ENCODE results near the gene ARHGAP24. TPM values are rescaled to one million over a fixed set of nuclear protein-coding genes. Genes with fewer than 3 reads are reported as not detected.

ARHGAP24 gene
- polyA plus RNA-seq, 4 donors, result 34.3 to 123 (median 108) TPM

DNA sequence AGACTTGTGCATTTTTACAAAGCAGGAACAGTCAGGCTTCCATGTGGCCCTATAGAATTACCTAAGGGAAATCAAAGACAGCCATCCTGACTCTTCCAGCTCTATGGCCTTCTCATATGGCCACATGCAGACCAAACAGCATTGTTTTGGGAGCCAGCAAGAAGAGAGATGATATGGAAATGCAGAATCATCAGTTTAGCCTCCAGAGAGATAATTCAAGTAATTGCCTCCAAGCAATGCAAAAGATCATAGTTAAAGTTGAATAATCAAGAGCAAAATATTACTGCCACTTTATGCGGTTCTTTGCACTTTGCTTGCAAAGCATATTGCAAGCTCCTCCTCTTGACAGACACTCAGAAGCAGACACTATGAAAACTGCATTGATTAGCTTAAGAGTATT is 207.4 kb downstream of the ARHGAP24 start:
- DNase-seq (ENCODE audit: low read depth in 4 of 4, low spot score in 3 of 4), result no peak

DNA sequence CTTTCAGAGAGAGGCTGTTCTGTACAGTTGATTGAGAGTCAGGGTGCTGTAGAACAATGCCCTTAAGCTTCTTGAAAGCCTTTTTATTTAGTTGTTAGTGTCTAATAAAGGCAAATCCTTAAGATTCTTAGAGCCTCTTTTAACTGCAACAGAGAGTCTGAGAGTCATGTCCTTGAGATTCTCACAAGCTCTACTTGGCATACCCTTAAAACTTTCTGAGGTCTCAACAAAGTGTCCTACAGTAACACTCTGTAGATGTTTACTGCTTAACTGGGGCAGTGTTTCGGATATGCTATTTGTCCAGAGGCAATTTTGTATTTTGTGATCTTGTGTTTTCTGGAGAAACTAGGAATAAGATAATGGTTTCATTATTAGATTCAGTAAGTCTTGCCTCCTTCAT is 209.7 kb downstream of the ARHGAP24 start:
- DNase-seq (ENCODE audit: low read depth in 4 of 4, low spot score in 3 of 4), result no peak

DNA sequence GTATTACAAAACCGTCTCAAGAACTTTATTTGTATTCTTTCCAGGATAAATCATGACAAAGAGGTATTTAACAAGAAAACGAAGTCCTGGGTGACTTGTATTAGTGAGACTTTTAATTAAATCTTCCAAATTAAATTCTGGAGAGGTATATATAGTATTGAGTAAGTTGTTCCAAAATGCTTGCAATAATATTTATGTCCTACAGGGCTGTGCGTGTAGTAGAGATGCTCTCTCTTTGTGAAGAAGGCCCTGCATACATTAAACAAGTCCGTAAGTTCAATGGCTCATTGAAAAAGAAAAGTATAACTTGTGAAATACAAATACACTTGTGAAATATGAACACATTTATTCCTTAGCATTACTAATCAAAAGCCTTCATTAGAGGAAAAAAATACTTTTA is 211.4 kb downstream of the ARHGAP24 start:
- DNase-seq (ENCODE audit: low read depth in 4 of 4, low spot score in 3 of 4), result no peak

DNA sequence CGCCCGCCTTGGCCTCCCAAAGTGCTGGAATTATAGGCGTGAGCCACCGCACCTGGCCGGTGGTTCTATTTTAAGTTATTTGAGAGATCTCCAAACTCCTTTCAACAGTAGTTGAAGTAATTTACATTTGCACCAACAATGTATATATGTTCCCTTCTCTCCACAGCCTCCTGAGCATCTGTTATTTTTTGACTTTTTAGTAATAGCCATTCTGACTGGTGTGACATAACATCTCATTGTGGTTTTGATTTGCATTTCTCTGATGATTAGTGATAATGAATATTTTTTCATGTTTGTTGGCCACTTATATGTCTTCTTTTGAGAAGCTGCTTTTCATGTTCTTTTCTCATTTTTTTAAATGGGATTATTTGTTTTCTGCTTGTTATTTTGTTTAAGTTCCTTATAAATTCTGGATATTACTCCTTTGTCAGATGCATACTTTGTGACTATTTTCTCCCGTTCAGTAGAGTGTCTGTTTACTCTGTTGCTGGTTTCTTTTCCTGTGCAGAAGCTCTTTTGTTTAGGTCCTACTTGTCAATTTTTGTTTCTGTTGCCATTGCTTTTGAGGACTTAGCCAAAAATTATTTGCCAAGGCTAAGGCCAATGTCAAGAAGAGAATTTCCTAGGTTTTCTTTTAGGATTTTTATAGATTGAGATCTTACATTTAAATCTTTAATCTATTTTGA is 213.2 kb downstream of the ARHGAP24 start:
- no peak for DNase-seq (ENCODE audit: low read depth in 4 of 4, low spot score in 3 of 4)

DNA sequence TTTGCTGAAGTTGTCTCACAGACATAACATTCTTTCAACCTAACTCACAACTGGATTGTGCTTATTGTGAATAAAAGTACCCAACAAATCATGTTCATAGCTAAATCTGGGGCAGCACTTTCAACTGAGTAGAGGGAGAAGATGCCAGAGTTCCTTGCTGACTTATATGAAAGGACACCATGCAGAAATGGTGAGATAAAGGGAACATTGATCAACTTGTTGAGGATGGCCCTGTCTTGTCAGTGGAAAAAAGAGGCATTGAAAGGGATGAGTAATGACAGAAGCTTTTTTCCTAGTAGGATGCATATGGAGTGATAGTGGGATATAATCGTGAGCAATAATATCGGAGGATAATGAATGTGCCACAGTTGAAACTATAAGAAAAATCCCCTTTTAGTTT is 221.7 kb downstream of the ARHGAP24 start:
- DNase-seq (ENCODE audit: low read depth in 4 of 4, low spot score in 3 of 4), result no peak

DNA sequence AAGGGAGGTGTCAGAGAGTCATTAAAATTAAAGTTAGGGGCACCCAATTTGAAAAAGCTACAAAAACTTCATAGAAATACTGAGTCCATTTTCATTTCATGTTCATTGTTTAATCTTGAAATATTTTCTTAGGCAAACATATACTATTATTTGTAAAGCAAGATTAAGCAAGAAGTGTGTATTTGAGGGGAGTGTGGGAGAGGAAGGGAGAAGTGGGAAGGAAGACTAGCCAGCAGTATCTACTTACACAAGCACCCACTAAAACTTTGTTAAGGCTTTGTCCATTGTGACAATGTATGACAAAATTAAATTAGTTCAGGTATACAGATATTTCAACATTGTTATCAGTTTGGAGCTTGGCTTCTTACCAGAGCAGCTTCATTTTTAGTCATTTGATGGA is 222.9 kb downstream of the ARHGAP24 start:
- DNase-seq (ENCODE audit: low read depth in 4 of 4, low spot score in 3 of 4), result no peak

DNA sequence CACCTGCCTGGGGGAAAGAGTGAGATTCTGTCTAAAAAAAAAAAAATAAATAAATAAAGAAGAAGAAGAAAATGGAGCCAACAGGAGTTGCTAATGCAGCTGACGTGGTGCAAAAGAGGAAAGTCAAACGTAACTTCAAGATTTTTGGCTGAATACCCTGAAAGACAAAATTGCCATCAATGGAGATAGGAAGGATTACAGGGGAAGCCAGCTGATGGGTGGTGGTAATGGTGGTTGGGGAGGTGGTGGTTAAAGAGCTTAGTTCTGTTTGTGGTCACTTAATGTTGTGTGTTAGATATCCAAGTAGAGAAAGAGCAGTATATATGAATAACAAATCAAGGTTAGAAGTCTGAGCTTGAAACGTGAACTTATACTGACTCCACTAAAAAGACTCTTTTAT is 225.4 kb downstream of the ARHGAP24 start:
- no peak for DNase-seq (ENCODE audit: low read depth in 4 of 4, low spot score in 3 of 4)

DNA sequence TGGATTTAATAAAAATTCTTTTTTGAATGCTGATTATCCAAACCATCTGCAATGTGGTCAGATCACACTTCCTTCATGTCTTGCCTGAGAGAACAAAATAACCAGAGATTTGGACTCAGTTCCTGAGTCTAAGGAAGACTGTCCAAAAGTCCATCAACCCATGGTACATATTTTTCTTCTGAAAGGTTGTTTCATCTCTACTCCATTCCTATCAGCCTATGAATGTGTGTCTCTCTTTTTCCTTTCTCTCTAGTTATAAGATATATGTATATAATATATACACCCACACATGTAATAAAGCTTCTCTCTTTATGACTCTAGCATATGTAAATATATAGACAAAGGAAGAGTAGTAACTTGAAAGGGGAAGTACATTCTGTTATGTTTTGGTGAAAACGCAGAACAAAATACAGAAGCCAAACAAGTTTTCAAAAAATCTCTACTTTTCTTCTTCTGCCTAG is 226.9 kb downstream of the ARHGAP24 start:
- no peak for DNase-seq (ENCODE audit: low read depth in 4 of 4, low spot score in 3 of 4)

DNA sequence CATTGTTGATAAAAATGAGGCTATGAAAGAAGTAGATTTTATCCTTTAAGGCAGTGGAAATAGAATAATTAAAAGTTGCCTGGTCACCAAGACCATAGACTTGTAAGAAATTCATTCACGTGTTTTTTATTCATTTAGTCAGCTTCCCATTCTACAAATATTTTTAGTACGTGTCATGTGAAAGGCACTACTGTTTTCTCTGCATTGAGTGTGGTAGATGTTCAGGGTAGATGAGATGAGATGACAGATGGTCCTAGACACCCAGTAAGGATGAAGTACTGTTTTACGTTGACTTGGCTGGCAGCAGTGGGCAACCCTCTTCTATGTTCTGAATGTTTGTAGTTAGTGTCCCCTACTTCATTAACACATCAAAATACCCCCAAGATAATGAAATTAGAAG is 228.1 kb downstream of the ARHGAP24 start:
- DNase-seq (ENCODE audit: low read depth in 4 of 4, low spot score in 3 of 4), result no peak

DNA sequence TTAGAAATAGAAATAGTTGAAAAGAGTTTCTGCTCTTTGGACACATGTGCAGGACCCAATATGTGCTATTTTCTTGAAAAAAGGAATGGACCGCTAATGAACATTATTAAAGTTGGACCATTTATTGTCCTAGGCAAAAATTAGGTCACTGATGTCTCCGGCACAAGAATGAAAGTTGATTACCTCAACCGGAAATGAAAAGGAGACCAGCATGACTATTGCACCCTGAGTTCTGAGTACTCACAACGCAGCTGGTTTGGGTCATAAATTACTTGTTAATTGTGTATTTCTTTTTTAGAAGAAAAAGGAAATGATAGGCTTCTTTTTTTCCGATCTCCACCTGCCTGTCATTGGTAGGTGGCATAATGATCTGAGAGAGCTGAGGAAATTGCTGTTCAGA is 232.7 kb downstream of the ARHGAP24 start:
- DNase-seq (ENCODE audit: low read depth in 4 of 4, low spot score in 3 of 4), result no peak

DNA sequence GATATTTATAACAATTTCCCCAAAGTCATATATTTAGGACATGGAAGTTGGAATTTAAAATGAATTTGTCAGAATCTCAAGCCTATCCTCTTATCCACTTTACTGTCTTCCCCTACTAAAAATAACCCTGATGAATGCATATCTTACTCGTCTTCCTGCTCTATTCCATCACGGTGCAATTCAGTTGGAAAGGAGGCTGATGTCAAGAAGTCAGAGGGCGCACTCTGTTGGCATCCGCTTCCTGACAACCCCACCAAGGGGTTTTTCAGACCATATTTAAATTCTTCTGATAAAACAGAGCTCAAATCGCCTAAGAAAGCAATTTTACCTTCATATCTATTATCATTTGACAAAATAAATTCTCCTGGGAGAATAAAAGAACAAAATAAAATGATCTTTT is 233.5 kb downstream of the ARHGAP24 start:
- DNase-seq (ENCODE audit: low read depth in 4 of 4, low spot score in 3 of 4), result no peak

DNA sequence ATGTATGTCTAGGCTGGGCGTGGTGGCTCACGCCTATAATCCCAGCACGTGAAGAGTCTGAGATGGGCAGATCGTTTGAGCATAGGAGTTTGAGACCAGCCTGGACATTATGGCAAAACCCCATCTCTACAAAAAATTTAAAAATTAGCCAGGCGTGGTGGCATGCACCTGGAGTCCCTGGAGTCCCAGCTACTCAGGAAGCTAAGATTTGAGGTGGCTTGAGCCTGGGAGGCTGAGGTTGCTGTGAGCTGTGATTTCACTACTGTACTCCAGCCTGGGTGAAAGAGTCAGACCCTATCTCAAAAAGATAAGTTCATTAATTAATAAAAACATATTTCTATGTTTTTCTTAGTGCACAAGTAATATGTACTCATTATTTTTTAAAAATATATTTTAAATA is 238.1 kb downstream of the ARHGAP24 start:
- no peak for DNase-seq (ENCODE audit: low read depth in 4 of 4, low spot score in 3 of 4)

DNA sequence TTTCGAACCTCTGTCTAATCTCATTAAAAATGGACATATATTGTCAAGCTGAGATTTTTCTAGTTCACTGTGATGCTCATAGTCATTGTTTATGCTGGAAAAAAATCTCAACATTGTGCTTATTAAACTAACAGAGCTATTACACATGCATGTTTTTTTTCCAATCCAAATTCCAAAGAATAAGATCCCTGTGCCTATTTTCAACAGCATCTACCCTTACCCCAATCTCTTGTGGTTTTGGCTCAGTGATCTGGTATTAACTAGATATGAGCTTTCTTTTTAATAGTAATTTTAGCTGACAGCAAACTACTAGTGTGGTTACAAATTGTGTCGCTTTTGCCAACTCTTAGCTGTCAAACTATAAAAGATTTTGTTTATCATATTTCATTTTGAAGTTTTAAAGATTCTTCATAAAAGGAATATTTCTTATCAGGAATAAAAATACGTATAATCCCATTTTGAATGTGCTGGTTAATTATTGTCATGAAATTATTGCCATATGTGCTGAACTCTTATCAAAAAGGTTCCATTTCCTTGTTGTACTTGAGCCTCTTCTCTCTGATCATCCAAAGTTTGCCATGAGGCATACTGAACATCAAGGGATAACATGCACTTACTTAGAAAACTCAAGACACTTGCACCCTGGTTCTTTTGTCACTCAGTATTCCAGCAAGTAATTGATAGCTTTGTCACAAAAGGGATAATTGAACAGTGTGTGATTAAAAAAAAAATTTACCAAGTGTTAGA is 241.2 kb downstream of the ARHGAP24 start:
- DNase-seq (ENCODE audit: low read depth in 4 of 4, low spot score in 3 of 4), result no peak

DNA sequence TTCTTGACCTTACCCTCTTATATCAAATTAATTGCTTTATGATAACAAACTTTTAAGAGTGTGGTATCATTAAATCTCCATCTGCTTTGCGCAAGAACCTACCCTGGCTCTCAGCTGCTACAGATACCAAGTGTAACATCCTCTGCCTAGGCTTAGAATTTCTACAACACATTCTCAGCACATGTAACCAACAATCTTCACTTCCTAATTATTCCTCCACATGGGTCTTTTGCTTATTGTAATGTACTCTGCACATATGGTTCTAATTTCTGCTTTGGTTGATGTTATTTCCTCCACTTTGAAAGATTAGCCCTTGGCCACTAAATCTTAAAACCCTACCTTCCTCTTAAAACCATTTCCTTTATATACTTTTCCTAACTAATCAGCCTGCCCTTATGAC is 242.4 kb downstream of the ARHGAP24 start:
- DNase-seq (ENCODE audit: low read depth in 4 of 4, low spot score in 3 of 4), result no peak

DNA sequence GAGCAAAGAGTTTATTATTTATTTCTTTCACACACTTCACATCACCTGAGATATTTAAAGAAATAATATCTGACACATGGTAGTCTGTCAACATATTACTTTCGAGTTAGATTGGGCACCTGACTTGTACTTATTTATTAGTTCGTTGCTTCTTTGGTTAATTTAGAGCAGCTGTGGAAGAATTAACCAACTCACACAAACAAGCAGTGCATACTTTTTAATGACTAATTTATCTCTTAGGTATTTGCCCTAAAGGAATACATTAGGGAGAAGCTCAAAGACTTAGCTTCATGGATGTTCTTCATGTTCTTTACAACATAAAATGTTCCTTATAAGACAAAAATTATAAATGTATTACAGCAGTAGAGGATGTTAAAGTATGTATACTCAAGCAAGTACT is 242.9 kb downstream of the ARHGAP24 start:
- DNase-seq (ENCODE audit: low read depth in 4 of 4, low spot score in 3 of 4), result no peak

DNA sequence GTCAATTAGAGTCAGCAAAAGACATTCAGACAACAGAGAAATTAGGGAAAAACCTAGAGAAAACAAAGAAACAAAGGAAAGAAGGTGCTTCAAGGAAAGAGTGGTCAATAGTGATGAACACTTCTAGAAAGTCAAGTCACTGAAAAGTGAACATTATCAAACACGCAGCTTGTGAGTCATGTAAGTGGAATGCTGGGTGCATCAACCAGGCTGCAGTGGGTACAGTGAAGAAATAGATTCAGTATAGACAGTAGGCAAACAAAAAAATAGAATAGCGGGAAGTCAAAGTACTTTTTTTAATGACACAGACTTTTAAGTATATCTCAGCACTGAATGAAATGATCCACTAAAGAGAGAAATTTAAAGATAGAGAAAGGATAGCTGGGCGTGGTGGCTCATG is 245.8 kb downstream of the ARHGAP24 start:
- no peak for DNase-seq (ENCODE audit: low read depth in 4 of 4, low spot score in 3 of 4)

DNA sequence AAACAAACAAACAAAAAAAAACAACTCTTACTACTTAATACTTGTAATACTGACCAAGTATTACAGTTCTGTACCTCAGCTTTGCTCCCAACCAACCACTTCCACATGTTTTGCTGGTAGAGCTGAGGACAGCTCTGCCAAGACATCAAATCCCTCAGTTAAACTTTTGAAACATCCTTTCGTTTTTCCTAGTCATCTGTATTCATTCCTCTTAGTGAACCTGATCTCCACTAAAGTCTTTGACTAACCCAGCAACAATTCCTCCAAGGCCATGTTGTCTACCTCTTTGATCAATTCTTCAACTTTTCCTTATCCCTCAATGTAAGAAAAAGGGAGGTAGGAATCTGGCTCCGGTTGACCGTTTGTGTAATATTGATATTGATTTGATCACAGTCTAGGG is 247.5 kb downstream of the ARHGAP24 start:
- no peak for DNase-seq (ENCODE audit: low read depth in 4 of 4, low spot score in 3 of 4)

DNA sequence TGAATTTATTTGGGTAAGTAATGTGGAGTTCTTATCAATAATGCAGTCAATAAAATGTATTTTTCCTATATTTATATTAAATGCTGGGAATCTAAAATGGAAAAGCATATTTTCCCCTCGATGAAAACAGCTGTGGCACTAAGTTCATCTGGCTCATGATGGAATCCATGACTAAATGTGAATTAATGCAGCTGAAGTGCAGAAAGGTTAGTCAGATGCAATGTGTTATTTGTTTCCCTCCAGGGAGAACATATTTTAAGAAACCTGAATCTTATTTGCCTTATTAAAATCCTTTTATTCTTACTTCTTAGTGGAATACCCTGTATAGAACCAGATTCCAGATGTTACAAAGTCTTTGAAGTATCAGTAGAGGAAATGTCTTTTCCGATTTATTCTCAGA is 247.9 kb downstream of the ARHGAP24 start:
- DNase-seq (ENCODE audit: low read depth in 4 of 4, low spot score in 3 of 4), result no peak

DNA sequence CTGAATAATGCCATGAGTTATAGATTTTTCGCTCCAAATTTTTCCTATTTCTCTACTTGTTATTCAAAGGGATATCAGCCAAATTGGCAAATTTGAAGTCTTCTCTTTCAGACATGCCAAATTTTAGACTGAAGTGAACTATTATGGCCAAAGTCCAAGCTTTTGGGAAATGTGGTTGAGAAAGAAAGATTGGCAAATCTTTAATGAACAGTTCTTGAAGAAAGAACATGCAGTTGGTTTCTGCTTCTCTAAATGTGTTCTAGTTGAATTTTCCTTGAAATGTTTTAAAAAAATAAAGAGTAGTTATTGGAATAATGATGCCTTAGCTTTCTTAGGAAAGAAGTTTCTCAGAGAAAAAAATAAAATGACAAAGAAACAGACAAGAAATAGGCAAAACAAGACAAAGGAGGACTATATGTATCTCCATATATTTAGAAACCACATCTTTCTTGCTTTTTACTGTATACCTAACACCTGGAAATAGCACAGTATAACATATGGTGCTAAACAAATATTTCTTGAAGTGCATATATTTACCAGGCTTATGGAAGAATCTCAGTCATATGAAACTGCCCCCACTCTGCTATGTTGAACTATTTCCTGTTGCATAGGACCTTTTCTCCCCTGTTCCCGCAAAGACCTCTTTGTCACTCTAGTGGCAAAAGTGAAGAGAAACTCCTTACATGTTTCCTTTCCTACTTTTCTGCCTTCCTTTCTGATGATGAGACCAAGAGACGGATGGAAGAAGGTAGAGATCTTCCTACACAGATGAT is 250.0 kb downstream of the ARHGAP24 start:
- no peak for DNase-seq (ENCODE audit: low read depth in 4 of 4, low spot score in 3 of 4)

DNA sequence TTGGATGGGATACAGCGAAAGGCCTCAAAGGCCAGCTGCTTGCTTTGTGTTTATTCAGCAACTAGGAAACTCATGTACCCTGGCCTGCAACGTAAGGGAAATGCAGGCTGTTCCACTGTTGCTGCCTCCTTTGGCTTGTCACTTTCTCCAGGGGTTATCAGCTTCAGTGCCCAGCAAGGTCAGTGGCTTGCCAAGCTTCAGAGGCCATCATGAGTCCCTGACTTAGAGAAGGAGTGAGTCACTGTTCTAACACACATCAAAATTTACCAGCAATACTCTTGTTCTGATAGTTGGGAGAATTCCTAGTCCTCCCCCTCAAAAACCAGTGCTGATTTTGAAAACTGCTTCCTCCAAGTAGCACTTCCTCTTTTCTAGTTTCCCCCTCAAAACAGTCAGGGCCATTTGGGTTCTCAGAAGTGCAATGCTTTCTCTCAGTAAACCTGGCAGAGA is 250.8 kb downstream of the ARHGAP24 start:
- DNase-seq (ENCODE audit: low read depth in 4 of 4, low spot score in 3 of 4), result no peak

DNA sequence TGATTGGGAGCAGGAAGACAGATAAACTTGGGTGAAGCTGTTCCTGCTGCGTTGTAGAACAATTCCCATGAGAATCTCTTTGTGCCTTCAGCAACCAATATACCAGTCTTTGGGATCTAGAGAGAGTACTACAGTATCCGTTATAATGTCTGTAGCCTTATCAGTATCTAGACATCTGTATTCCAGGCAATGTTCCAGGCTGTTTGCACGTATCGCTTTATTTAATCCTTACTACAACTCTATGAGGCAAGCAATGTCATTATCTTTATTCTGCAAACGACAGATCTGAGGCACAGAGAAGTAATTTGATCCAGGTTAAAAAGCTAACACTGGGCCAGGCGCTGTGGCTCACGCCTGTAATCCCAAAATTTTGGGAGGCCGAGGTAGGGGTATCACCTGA is 251.6 kb downstream of the ARHGAP24 start:
- DNase-seq (ENCODE audit: low read depth in 4 of 4, low spot score in 3 of 4), result no peak

DNA sequence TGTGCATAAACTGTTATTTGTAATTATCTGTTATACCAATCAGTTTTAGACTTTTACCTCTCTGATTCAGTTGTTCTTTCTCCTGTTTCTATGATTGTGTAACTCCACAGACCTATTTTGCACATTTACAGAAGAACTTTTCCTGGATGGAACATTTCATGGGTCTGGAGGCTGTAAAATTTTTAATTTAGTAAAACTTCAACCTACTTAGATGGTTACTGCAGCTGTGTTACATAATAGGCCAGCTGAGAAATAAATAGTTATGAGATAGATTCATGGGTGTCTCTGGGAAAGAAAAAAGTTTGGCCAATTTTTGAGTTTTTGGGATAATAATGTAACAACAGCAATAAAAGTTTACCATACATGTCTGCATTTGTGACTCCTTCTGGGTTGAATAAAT is 253.5 kb downstream of the ARHGAP24 start:
- no peak for DNase-seq (ENCODE audit: low read depth in 4 of 4, low spot score in 3 of 4)

Data from left renal pelvis (tissue), 4 donors.